Measurements from ENCODE around the gene OR6K3. TPM values are rescaled to one million over a fixed set of nuclear protein-coding genes. Genes with fewer than 3 reads are reported as not detected.

OR6K3 gene
- total RNA-seq, 2 experiments from 2014 or later, result not detected

- ATAC-seq (ENCODE audit: poor library complexity) (no peak), DNase-seq (no peak)
- Histone ChIP-seq H3K4me1 (ENCODE audit: insufficient read depth, low read length) (no peaks in the 10 kb centered on the region), H3K27ac (ENCODE audit: low read depth in 1 of 2, low read length in 2 of 2) (no peak within 1 kb of the TSS), H3K9me3 (ENCODE audit: control insufficient read depth in 1 of 2, insufficient read depth in 1 of 2, low read length in 2 of 2) (no peaks in the 10 kb centered on the region), H3K27me3 (ENCODE audit: control insufficient read depth in 1 of 2, insufficient read depth in 2 of 2, low read length in 2 of 2) (no peaks in the 10 kb centered on the region), H3K36me3 (ENCODE audit: insufficient read depth, low read length) (no peaks in the 10 kb centered on the region), H3K4me3 (ENCODE audit: low read length) (no peak within 1 kb of the TSS)
- H3K27ac Mint-ChIP-seq, result no peak within 1 kb of the TSS
- ChIA-PET POLR2A (no interaction called here), CTCF (no interaction called here)
- no peak within 1 kb of the TSS for H3K4me3 Mint-ChIP-seq
- H3K36me3 Mint-ChIP-seq (ENCODE audit: low read depth), result no peaks in the 10 kb centered on the region
- H3K27me3 Mint-ChIP-seq, result peaks cover 6% of the 10 kb centered on the region
- H3K4me1 Mint-ChIP-seq (ENCODE audit: low read depth), result no peaks in the 10 kb centered on the region
- no peak for TF ChIP-seq CTCF (IDR thresholded peaks at IDR 0.05)
- no peaks in the 10 kb centered on the region for H3K9me3 Mint-ChIP-seq
- intact Hi-C loops (cut with DNase I, micrococcal nuclease), result no loop called here
These were observed 20.0 kb downstream of the OR6K3 start, which contains the start of gene OR6K2 for GRCh38 chr1:158700552-158700951. Gene OR6K2 (minus strand): TSS chr1:158700652. CDS start chr1:158700652, 0 bp downstream.

- Mint-ChIP-seq H3K9me3 (no peaks in the 10 kb centered on the region), H3K27me3 (peaks cover 12% of the 10 kb centered on the region), H3K27ac (no peak overlapping the region), H3K36me3 (ENCODE audit: low read depth) (no peaks in the 10 kb centered on the region), H3K4me1 (ENCODE audit: low read depth) (no peaks in the 10 kb centered on the region), H3K4me3 (no peak overlapping the region)
- no peak for ATAC-seq (ENCODE audit: poor library complexity)
- ChIA-PET CTCF (no interaction called here), POLR2A (no interaction called here)
- no peak overlapping the region for H3K4me3 ChIP-seq (ENCODE audit: low read length)
- no peak overlapping the region for H3K27ac ChIP-seq (ENCODE audit: low read depth in 1 of 2, low read length in 2 of 2)
- H3K36me3 ChIP-seq (ENCODE audit: insufficient read depth, low read length), result no peaks in the 10 kb centered on the region
- no peak for TF ChIP-seq CTCF (IDR thresholded peaks at IDR 0.05)
- no peaks in the 10 kb centered on the region for H3K27me3 ChIP-seq (ENCODE audit: control insufficient read depth in 1 of 2, insufficient read depth in 2 of 2, low read length in 2 of 2)
- intact Hi-C loops (cut with DNase I, micrococcal nuclease), result no loop called here
- H3K9me3 ChIP-seq (ENCODE audit: control insufficient read depth in 1 of 2, insufficient read depth in 1 of 2, low read length in 2 of 2), result no peaks in the 10 kb centered on the region
- DNase-seq, result no peak
- no peaks in the 10 kb centered on the region for H3K4me1 ChIP-seq (ENCODE audit: insufficient read depth, low read length)
These were observed 25.9 kb downstream of the OR6K3 start for GRCh38 chr1:158694596-158694995.

GRCh38 chr1:158692356-158692755, 28.2 kb downstream of the OR6K3 start:
- no peak overlapping the region for H3K4me3 ChIP-seq (ENCODE audit: low read length)
- H3K4me3 Mint-ChIP-seq, result no peak overlapping the region
- ChIA-PET CTCF (no interaction called here), POLR2A (no interaction called here)
- no peaks in the 10 kb centered on the region for H3K4me1 ChIP-seq (ENCODE audit: insufficient read depth, low read length)
- intact Hi-C loops (cut with DNase I, micrococcal nuclease), result no loop called here
- no peaks in the 10 kb centered on the region for H3K27me3 ChIP-seq (ENCODE audit: control insufficient read depth in 1 of 2, insufficient read depth in 2 of 2, low read length in 2 of 2)
- DNase-seq (no peak), ATAC-seq (ENCODE audit: poor library complexity) (no peak)
- no peaks in the 10 kb centered on the region for H3K4me1 Mint-ChIP-seq (ENCODE audit: low read depth)
- no peak overlapping the region for H3K27ac Mint-ChIP-seq
- H3K27me3 Mint-ChIP-seq, result peaks cover 12% of the 10 kb centered on the region
- TF ChIP-seq CTCF (IDR thresholded peaks at IDR 0.05), result no peak
- H3K36me3 ChIP-seq (ENCODE audit: insufficient read depth, low read length), result no peaks in the 10 kb centered on the region
- H3K27ac ChIP-seq (ENCODE audit: low read depth in 1 of 2, low read length in 2 of 2), result no peak overlapping the region
- no peaks in the 10 kb centered on the region for H3K36me3 Mint-ChIP-seq (ENCODE audit: low read depth)
- H3K9me3 Mint-ChIP-seq, result no peaks in the 10 kb centered on the region
- no peaks in the 10 kb centered on the region for H3K9me3 ChIP-seq (ENCODE audit: control insufficient read depth in 1 of 2, insufficient read depth in 1 of 2, low read length in 2 of 2)
